DND-41 (cell line): Measurements from ENCODE around the gene FUT3.

Experiments used
- ATAC-seq: fragments of 200-7000 bp; cut with Tn5 transposase; 3 replicates; pipeline ENCODE4 v1.9.1; 2021; ENCODE audit warnings: low read depth; ENCODE audit not compliant: insufficient read depth
- DNase-seq: peaks from one replicate; pipeline ENCODE4 v3.0.0-alpha.2; 2020
- H2AFZ ChIP-seq: 2 replicates; pipeline ENCODE4 v1.6.0; 2012; ENCODE audit warnings: low read depth, low read length
- H3K27ac ChIP-seq: 2 replicates; pipeline ENCODE4 v1.5.1; 2012; ENCODE audit warnings: low read length, inconsistent platforms
- H3K27me3 ChIP-seq: fragments of 200-600 bp; sonication (generic); 2 replicates; pipeline ENCODE4 v1.6.0; 2012; ENCODE audit warnings: low read length, mild to moderate bottlenecking, inconsistent platforms; ENCODE audit not compliant: insufficient read depth, poor library complexity
- H3K36me3 ChIP-seq: 2 replicates; pipeline ENCODE4 v1.5.1; 2012; ENCODE audit warnings: low read length, inconsistent platforms; ENCODE audit not compliant: insufficient read depth
- H3K4me1 ChIP-seq: 2 replicates; pipeline ENCODE4 v1.5.1; 2012; ENCODE audit warnings: mild to moderate bottlenecking, low read length; ENCODE audit not compliant: insufficient read depth
- H3K4me2 ChIP-seq: 2 replicates; pipeline ENCODE4 v1.6.0; 2012; ENCODE audit warnings: mild to moderate bottlenecking, moderate library complexity, low read length, inconsistent platforms; ENCODE audit not compliant: insufficient read depth
- H3K4me3 ChIP-seq, 2 experiments: fragments of 200-600 bp in 1 of 2; shearing (Covaris generic) in 1 of 2; 2 replicates each; pipeline ENCODE4 v1.5.1; 2012 to 2016; ENCODE audit warnings: inconsistent platforms in 2 of 2, low read length in 2 of 2, mild to moderate bottlenecking in 2 of 2, low read depth in 1 of 2, moderate library complexity in 1 of 2
- H3K79me2 ChIP-seq: 2 replicates; pipeline ENCODE4 v1.6.0; 2012; ENCODE audit warnings: low read length, inconsistent platforms; ENCODE audit not compliant: insufficient read depth
- H3K9ac ChIP-seq: 2 replicates; pipeline ENCODE4 v1.6.0; 2012; ENCODE audit warnings: low read depth, mild to moderate bottlenecking, inconsistent platforms, low read length, moderate library complexity
- H3K9me3 ChIP-seq: 2 replicates; pipeline ENCODE4 v1.5.1; 2012; ENCODE audit warnings: low read length, moderate library complexity, mild to moderate bottlenecking, inconsistent platforms; ENCODE audit not compliant: insufficient read depth, severe bottlenecking
- H4K20me1 ChIP-seq: 2 replicates; pipeline ENCODE4 v1.6.0; 2012; ENCODE audit warnings: low read length; ENCODE audit not compliant: insufficient read depth
- EZH2 ChIP-seq: IDR thresholded peaks from 3 replicates; pipeline ENCODE4 v1.6.1; 2012; ENCODE audit warnings: borderline replicate concordance, low read depth, mild to moderate bottlenecking, moderate library complexity, low read length, inconsistent platforms; ENCODE audit not compliant: severe bottlenecking
- TF ChIP-seq, protein P1 (sequence below): IDR thresholded peaks from 2 replicates; pipeline ENCODE4 v1.5.1; 2012; ENCODE audit warnings: borderline replicate concordance, low read length, moderate library complexity, mild to moderate bottlenecking; ENCODE audit not compliant: poor library complexity, severe bottlenecking; ENCODE audit errors: extremely low read depth

Gene FUT3

GRCh38 chr19:5873617-5874199 is 22.5 kb upstream of the FUT3 start:
- no peaks in the 10 kb centered on the region for H3K36me3 ChIP-seq
- H3K9ac ChIP-seq, result no peak overlapping the region
- no peak overlapping the region for H2AFZ ChIP-seq
- H3K27ac ChIP-seq, result no peak overlapping the region
- H3K4me1 ChIP-seq, result no peaks in the 10 kb centered on the region
- H4K20me1 ChIP-seq, result no peaks in the 10 kb centered on the region
- DNase-seq (no peak), ATAC-seq (no peak)
- H3K4me2 ChIP-seq, result no peak overlapping the region
- H3K79me2 ChIP-seq, result no peaks in the 10 kb centered on the region
- no peak overlapping the region for H3K4me3 ChIP-seq
- TF ChIP-seq, protein P1, sequence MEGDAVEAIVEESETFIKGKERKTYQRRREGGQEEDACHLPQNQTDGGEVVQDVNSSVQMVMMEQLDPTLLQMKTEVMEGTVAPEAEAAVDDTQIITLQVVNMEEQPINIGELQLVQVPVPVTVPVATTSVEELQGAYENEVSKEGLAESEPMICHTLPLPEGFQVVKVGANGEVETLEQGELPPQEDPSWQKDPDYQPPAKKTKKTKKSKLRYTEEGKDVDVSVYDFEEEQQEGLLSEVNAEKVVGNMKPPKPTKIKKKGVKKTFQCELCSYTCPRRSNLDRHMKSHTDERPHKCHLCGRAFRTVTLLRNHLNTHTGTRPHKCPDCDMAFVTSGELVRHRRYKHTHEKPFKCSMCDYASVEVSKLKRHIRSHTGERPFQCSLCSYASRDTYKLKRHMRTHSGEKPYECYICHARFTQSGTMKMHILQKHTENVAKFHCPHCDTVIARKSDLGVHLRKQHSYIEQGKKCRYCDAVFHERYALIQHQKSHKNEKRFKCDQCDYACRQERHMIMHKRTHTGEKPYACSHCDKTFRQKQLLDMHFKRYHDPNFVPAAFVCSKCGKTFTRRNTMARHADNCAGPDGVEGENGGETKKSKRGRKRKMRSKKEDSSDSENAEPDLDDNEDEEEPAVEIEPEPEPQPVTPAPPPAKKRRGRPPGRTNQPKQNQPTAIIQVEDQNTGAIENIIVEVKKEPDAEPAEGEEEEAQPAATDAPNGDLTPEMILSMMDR, result no peak
- TF ChIP-seq EZH2, result no peak
- H3K27me3 ChIP-seq, result no peaks in the 10 kb centered on the region
- no peaks in the 10 kb centered on the region for H3K9me3 ChIP-seq

DNA sequence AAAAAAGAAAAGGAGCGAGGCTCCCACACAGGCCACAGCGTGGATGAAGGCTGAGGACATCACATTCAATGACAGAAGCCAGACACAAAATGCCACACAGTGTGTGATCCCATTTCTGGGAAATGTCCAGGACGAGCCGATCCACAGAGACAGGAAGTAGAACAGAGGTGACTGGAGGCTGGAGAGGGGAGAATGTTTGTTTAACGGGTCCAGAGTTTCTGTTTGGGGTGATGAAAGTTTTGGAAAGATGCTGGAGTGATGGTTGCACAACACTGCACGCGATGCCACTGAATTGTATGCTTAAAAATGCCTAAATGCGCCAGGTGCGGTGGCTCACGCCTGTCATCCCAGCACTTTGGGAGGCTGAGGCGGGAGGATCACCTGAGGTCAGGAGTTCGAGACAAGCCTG is 19.7 kb upstream of the FUT3 start:
- Histone ChIP-seq H3K9me3 (no peaks in the 10 kb centered on the region), H3K4me2 (no peak overlapping the region), H3K4me1 (no peaks in the 10 kb centered on the region), H3K27ac (no peak overlapping the region), H3K36me3 (no peaks in the 10 kb centered on the region), H3K9ac (no peak overlapping the region), H3K27me3 (no peaks in the 10 kb centered on the region), H2AFZ (no peak overlapping the region), H4K20me1 (no peaks in the 10 kb centered on the region), H3K79me2 (no peaks in the 10 kb centered on the region), H3K4me3 (no peak overlapping the region)
- ATAC-seq (no peak), DNase-seq (no peak)
- no peak for TF ChIP-seq EZH2
- TF ChIP-seq, protein P1, result no peak

GRCh38 chr19:5867201-5868136 is 16.2 kb upstream of the FUT3 start:
- Histone ChIP-seq H3K27ac (no peak overlapping the region), H3K27me3 (no peaks in the 10 kb centered on the region), H3K36me3 (no peaks in the 10 kb centered on the region), H3K4me3 (no peak overlapping the region), H3K4me1 (no peaks in the 10 kb centered on the region), H3K9me3 (no peaks in the 10 kb centered on the region), H2AFZ (no peak overlapping the region), H4K20me1 (no peaks in the 10 kb centered on the region), H3K79me2 (no peaks in the 10 kb centered on the region), H3K9ac (no peak overlapping the region), H3K4me2 (no peak overlapping the region)
- ATAC-seq (no peak), DNase-seq (no peak)
- TF ChIP-seq EZH2, result no peak

GRCh38 chr19:5865772-5866171 is 14.5 kb upstream of the FUT3 start:
- Histone ChIP-seq H3K36me3 (no peaks in the 10 kb centered on the region), H3K4me2 (no peak overlapping the region), H4K20me1 (no peaks in the 10 kb centered on the region), H3K79me2 (no peaks in the 10 kb centered on the region), H3K9ac (no peak overlapping the region), H3K4me3 (no peak overlapping the region), H3K27ac (no peak overlapping the region), H2AFZ (no peak overlapping the region), H3K4me1 (no peaks in the 10 kb centered on the region), H3K27me3 (no peaks in the 10 kb centered on the region), H3K9me3 (no peaks in the 10 kb centered on the region)
- DNase-seq, result no peak
- TF ChIP-seq, protein P1, result no peak
- TF ChIP-seq EZH2, result no peak
- no peak for ATAC-seq
